GM18867 (cell line): ENCODE results near the gene AHNAK.
"Not testable (repeated sequence)": the region's sequence is repeated elsewhere in the genome, so short reads cannot be mapped to it uniquely, and the experiment has no call there.

Source experiments
- ATAC-seq: cut with Tn5 transposase; IDR thresholded peaks from one replicate; pipeline ENCODE4 v1.9.1; 2021; ENCODE audit warnings: mild to moderate bottlenecking, moderate library complexity; ENCODE audit not compliant: unreplicated experiment

Gene AHNAK

GRCh38 chr11:62499944-62500649, 46.5 kb downstream of the AHNAK start:
- no peak for ATAC-seq

- not testable (repeated sequence) for ATAC-seq
These were observed 47.2 kb downstream of the AHNAK start for GRCh38 chr11:62499311-62499943.

GRCh38 chr11:62498492-62499286, 47.9 kb downstream of the AHNAK start:
- ATAC-seq = no peak

DNA sequence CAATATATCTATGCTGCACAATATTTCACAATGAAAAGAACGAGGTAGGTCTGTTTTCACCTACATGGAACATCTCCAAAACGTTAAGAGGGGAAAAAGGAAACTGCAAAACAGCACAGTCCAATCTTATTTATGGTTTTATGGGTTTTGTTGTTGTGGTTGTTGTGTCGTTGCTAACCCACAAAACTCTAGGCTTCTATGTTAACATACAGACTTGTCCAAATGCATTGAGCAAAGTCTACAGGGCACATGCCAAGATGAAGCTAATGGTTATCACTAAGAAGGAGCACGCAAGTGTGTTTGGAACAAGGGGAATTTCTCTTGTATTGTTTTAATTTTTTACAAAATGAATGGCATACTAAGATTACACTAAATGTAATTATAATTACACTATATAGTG, 48.6 kb downstream of the AHNAK start:
- no peak for ATAC-seq

- ATAC-seq = no peak
These were observed 49.3 kb downstream of the AHNAK start for GRCh38 chr11:62497132-62497801.

GRCh38 chr11:62496676-62497075, 49.9 kb downstream of the AHNAK start:
- ATAC-seq = no peak

- ATAC-seq = no peak
These were observed 52.4 kb downstream of the AHNAK start for GRCh38 chr11:62494246-62494645.

DNA sequence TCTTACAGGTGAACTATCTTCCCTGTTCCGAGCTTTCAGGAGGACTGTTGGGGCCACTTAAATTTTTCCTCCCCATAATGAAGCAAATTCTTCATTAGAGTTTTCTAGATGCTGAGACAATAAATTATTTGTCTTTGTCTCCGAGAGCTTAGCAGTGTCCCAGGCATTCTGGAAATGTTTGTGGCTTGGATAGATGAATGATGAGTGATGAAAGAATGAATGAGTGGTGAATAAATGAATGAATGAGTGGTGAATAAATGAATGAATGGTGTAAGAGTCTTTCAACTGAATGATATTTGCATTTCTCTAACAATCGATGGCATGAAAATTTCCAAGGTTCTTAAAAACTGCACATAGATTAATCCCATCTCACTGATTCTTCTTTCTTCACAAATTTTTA, 52.8 kb downstream of the AHNAK start:
- no peak for ATAC-seq

- ATAC-seq = no peak
These were observed 54.0 kb downstream of the AHNAK start for GRCh38 chr11:62492586-62492985.

DNA sequence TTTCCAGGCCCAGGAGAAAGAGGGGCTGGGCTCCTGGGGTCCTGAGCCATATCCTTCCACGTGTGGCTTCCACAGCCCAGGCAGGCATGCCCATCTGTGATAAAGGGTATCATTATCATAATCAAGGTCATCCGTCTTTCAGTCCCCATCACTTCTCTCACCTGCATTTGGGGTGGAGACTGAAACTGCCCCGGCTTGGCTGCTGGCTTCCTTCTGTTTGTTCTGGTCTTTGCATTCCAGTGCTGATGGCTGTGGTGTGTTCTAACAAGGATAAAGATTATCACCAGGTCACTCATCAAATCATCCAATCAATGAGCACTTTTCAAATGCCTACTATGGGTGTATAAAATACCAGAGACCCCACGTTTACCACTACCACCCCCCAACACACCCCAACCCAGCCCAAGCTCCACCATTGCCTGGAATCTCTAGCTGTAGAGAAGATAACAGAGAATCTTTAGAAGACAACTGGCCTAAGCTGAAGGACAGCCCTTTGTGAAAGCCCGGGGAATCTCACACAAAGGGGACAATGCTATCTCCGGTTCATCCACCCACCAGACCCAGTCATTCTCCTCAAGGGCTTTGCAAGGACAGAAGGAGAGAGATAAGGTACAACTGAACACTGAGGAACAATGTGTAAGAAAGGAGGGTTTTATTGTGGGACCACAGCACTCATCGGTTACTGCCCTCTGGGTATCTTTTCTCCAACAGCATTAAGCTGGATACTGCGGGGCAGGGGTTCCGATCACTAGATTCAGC, 54.9 kb downstream of the AHNAK start:
- no peak for ATAC-seq

DNA sequence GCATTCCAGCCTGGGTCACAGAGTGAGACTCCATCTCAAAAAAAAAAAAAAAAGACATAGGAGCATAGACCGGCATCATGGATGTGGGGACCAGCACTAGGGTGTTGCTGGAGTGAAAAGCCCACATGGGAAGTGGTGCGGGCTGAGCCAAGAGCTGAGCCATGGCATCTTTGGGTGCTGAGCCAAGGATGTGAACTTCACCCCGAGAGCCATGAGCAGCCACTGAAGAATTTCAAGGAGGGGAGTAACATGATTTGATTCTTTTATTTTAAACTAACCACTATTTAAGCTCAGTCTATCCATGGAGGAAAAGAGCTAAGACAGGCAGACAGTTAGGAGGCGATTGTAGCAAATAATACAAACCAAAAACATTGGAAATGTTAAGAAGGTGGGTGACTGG, 57.4 kb downstream of the AHNAK start:
- ATAC-seq = no peak

DNA sequence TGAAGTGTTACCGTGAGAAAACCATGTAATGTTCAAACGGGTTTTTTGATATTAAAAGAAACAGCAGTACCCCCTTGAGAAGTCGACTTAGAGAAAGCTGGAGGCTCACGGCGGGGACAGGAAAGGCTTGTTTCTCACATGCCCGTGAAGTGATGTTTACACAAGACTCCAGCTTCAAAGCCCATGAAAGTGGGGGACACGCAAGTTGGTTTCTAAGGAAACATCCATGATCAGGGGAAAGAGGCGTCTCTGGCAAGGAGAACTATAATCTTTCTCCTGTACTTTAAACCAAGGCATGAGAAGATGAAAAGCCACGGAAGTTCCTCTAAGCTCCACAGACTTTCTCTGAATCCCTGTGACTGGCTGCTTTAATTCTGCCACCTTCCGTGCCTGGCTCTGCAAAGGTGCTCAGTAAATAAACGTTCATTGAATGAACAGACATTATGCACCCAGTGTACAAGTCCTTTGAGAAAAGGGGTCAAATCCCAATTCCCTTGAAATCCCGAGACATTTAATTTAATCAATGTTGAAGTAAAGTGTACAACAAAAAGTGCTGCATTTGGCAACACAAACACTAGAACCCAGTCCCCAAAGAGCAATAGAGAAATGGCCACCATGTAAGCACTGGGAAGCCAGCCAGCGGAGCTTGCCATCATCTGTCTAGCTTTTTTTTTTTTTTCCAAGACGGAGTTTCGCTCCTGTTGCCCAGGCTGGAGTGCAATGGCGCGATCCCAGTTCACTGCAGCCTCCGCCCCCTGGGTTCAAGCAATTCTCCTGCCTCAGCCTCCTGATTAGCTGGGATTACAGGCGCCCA, 58.7 kb downstream of the AHNAK start:
- ATAC-seq = no peak

- no peak for ATAC-seq
These were observed 59.5 kb downstream of the AHNAK start for GRCh38 chr11:62487136-62487535.

GRCh38 chr11:62484352-62484751, 62.3 kb downstream of the AHNAK start:
- ATAC-seq = no peak

DNA sequence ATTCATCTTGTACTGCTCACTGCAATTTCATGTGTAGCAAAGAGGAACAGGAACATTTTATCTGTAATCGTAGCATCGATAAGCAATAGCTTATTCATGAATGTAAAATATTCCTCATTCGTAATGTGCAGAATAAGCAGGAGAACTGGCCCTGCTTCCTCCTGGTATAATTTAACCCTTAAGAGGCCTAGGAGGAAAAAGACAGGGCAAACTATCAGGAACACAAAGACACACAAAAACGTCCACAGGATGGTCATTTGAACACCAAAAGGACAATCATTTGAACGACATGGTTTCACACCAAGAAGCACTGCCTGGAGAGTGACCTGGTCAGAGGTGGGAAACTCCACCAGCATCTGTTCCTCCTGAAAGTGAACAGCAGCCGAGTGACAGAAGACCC, 63.9 kb downstream of the AHNAK start:
- no peak for ATAC-seq

- ATAC-seq = no peak
These were observed 66.9 kb downstream of the AHNAK start for GRCh38 chr11:62479631-62480201.

DNA sequence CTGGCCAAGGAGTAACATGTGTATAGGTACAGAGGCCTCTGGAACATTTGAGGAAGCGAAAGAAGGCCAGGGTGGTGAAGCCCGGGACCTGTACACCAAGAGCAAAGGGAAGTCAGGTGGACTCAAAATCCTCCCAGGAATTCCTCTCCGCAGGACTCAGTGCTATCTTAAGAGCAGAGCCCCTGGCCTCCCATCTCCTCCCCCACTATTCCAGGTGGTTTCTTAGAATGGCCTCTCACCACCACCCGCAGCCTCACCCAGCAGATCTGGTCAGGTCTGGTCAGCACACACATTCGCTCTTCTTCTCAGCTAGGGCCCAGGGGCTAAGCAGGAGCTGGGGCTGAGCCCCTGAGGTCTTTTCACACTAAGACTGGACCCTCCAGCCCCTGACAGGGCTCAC, 68.7 kb downstream of the AHNAK start:
- no peak for ATAC-seq

- no peak for ATAC-seq
These were observed 74.3 kb downstream of the AHNAK start for GRCh38 chr11:62472063-62472884.

DNA sequence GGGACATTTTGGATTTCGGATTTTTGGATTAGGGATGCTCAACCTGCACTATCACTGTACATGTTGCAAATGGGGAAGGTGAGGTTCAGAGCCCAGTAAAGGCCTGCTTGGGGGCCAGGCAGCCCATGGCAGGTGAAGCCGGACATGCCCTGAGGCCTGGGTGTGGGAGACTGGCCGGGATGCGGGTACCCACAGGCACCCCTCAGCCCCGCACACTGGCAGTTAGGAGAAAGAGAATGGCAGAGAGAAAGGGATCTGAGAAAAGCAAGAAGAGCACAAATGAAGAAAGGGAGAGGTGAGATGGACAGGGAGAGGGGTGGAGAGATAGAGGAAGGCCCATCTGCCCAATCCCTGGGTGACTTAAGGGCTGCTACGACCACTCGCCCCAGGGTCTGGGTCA, 75.0 kb downstream of the AHNAK start:
- ATAC-seq = no peak
